ENCODE measurements around the gene WNK2.

DNA sequence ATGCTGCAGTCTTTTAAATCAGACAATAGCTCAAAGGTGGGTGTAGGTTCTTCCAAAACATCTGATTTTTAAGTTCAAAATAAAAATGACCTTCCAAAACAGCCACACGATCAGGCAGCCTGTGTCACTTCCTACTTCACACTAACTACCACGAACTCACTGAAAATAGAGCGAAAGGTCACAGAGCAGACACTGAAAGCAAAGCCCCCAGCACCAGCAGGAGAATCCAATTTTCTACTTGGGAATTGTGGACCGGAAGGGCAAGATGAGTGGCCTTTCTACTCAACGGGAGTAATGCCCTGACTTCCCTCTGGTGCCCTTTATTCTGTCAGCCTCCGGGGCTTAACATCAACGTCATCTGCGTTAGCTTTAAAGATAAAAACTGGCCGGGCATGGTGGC, 159.7 kb downstream of the WNK2 start:
- TF ChIP-seq EZH2 (IDR thresholded peaks at IDR 0.05) (no peak), POLR2AphosphoS5 (IDR thresholded peaks at IDR 0.05; ENCODE audit: borderline replicate concordance, low read depth, low read length) (no peak), FOXP2 (optimal IDR thresholded peaks at IDR 0.05; ENCODE audit: control extremely low read depth, extremely low read length, insufficient read depth) (no peak)
